Measurements from ENCODE around the gene RNF214.
"Not testable (repeated sequence)": the region's sequence is repeated elsewhere in the genome, so short reads cannot be mapped to it uniquely, and the experiment has no call there.

Gene RNF214

DNA sequence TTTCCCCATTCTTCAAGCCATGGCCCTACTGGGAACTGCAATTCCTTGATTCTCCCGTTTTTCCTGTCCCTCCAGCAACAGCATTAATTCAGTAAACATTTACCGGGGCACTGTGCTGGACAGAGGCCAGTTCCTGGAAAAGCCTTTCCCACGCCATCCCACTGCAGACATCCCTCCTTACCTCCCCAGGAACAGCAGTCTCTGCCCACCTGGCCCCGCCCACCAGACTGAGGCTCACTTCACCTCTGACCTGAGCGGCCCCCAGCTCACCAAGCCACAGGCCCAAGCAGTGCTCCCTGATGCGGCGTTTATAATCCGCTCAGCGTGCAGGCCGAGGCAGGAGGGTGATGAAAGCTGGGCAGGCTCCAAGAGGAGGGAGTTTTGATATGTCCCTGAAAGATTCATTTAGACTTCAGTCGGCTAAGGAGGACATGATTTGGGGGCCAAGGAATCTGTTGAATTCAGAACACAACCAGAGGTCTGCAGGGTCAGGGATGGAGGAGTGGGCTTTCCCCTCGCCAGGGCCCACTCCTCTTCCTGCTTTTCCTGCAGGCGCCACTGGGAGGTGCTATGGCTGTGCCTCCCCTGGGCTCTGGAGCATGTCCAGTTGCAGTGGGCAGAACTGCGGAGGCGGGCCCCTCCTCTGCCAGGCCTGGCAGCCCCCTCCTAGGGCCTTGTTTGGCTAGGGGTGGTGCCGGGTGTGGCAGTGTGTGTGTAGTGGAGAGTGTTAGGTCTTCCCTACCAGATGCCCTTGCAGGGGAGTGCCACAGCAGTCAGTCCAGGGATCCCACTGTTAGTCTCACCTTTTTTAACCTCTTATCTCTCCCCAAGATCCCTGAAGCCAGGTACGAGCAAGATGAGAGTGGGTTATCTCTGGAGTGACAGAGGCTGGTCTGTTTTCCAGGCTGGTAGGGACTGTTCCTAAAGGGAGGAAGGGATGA is 34.7 kb upstream of the RNF214 start:
- DNase-seq = no peak

DNA sequence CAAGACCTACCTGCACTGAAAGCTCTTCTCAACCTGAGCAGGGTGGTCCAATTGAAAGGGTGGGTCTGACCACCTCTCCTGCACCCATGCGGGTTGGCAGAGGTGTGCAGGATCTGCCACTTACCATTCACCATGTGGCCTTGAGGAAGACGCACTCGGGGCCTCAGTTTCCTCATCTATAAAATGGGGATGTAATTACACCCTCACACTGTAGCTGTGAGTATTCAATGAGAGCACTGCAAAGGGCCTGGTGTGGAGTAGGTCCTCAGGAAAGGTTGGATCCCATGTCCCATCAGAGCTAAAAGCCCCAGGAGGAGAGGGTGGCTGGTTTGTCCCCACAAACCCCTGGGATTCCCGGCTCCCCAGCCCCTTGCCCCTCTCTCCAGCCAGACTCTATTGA is 33.9 kb upstream of the RNF214 start:
- no peak for DNase-seq

DNA sequence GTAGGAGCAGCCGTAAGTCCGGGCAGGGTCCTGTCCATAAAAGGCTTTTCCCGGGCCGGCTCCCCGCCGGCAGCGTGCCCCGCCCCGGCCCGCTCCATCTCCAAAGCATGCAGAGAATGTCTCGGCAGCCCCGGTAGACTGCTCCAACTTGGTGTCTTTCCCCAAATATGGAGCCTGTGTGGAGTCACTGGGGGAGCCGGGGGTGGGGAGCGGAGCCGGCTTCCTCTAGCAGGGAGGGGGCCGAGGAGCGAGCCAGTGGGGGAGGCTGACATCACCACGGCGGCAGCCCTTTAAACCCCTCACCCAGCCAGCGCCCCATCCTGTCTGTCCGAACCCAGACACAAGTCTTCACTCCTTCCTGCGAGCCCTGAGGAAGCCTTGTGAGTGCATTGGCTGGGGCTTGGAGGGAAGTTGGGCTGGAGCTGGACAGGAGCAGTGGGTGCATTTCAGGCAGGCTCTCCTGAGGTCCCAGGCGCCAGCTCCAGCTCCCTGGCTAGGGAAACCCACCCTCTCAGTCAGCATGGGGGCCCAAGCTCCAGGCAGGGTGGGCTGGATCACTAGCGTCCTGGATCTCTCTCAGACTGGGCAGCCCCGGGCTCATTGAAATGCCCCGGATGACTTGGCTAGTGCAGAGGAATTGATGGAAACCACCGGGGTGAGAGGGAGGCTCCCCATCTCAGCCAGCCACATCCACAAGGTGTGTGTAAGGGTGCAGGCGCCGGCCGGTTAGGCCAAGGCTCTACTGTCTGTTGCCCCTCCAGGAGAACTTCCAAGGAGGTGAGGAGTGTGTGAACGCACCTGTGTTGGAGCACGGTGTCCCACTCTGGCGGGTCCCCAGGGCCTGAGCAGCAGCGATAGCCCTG is 33.2 kb upstream of the RNF214 start, which contains the start of gene TAGLN:
Gene TAGLN, plus strand, starts transcription at position 318 of the 863 bp plus-strand sequence. CDS start 3,644 bp downstream, outside the sequence.
- no peak for DNase-seq

DNA sequence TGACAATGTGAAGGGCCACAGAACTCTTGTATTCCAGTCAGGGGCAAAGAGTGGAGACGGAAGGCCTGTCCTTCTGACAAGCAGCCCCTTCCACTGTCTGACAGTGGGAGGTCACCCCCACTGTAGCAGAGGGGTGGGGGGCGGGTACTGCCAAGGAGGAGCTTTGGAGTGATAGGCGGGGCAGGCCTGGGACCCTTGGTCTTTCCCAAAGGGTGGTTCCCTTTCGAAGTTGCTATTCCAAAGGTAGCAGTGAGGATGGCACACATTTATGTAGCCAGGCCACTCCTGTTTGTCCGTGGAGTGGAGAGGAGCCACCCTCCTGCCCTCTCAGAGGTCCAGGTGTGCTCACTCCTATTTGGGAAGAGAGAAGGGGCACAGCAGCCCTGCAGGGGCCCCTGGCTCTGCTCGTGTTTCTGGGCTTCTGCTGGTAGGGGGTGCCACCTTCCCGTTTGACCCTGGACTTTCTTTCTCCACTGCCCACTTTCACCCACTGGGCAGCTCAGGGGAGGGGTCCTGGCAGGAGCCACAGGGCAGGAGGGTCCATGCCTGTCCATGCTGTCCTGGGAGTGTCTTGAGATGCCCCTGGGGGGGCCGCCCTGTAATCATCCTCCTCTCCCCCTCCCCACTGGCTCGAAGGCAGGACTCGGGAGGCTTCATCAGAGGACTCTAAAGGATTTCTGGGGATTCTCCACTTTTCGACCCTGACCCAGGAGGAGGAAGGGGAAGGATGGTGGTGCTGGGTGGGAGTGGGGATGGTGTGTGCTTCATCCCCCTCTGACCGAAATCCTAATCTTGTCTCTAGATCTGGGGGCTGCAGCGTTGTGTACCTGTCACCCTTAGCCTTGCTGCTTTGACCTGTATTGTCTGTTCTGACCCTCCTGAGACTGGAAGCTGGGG is 32.3 kb upstream of the RNF214 start:
- DNase-seq = no peak

DNA sequence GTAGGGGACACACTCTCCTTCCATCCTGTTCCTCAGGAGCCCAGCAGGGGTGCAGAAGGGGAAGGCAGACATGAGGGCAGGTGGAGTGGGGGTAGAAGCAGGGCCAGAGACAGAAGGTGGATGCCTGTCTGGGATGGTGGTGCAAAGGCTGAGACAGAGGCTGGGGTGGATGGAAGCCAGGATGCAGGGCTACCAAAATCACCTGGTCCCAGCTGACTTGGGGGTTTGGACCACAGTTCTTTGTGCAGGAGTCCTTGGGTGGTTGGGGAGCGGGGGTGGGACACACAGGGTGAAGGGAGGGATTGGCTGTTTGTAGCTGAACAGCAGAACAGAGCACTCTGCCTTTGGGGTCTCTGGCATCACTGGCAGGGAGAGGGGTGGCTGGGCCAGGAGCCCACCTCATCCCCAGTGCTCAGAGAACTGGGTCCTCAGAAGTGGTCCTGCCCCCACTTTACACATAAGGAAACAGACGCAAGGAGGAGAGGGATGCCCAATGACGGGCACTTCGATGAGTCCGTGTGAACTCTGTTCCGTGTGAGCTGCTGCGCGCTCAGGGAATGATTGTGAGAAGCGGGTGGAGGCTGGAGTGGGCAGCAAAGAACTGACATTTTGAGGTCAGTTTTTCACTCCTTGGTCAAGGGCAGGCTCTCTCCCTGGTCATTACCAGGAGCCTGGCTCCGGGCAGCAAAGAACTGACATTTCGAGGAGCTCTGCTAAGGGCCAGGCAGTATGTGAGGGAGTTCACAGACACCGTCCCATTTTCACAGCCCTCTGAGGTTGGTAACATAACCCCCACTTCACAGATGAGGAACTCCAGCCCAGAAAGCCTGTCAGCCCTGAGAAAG is 31.4 kb upstream of the RNF214 start:
- no peak for DNase-seq

DNA sequence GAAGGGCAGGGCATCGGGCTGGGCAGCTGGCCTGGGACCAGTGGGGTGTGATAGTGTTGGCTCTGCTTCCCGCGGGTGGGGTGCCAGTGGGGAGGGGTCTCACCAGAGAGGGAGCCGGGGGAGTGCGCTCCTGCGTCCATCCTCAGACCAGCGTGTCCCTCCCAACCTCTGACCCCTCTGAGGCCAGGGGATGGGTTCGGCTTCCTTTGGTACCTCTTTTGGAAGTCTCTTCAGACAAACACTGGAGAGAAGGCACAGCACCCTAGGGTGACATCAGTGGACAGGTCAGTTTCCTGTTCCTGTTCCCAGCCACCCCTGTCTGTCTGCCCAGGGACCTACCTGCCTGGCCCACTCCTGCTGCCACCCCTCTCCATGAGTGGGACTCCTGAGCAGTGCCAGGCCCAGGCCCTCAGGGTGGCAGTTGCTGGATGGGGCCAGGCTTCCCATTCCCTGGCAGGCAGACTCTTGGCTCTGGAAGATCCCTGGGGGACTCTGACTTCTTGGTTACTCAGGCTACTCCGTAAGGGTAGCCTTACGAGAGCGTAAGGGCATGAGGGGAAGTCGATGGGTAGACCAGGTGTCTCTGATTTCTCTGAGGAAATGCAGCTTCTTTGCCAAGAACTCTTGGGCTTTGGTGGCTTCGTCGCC is 30.7 kb upstream of the RNF214 start:
- no peak for DNase-seq

DNA sequence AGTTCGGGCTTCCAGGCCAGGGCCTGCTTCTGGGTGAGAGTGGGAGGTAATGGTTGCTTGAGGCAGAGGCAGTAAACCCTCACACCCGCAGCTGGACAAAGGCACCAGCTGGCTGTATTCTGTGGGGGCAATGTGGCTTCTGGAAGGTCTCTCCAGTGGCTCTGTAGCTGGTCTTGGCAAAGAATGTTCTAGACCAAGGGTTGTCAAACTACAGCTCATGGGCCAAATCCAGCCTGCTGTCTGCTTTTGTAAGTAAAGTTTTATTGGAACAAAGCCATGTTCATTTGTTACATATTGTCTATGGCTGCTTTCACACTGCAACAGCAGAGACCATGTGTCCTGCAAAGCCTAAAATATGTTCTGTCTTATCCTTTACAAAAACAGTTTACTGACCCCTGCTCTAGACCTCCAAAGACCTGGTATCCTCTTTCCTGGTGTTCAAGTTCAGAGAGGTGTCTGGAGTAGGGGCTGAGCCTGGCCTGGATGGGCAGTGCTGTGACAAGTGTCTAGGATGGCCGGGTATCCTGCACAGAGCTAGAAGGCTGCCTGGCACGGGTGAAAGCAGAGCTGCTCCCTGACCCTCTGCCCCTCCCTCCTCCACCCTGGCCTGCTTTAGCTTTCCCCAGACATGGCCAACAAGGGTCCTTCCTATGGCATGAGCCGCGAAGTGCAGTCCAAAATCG is 29.9 kb upstream of the RNF214 start:
- DNase-seq = no peak

DNA sequence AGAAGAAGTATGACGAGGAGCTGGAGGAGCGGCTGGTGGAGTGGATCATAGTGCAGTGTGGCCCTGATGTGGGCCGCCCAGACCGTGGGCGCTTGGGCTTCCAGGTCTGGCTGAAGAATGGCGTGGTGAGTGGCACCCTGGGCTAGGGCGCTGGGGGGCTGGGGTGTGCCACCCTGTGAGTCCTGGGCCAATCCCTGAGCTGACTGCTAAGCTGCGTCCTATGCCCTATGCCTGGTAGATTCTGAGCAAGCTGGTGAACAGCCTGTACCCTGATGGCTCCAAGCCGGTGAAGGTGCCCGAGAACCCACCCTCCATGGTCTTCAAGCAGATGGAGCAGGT is 29.4 kb upstream of the RNF214 start:
- no peak for DNase-seq

DNA sequence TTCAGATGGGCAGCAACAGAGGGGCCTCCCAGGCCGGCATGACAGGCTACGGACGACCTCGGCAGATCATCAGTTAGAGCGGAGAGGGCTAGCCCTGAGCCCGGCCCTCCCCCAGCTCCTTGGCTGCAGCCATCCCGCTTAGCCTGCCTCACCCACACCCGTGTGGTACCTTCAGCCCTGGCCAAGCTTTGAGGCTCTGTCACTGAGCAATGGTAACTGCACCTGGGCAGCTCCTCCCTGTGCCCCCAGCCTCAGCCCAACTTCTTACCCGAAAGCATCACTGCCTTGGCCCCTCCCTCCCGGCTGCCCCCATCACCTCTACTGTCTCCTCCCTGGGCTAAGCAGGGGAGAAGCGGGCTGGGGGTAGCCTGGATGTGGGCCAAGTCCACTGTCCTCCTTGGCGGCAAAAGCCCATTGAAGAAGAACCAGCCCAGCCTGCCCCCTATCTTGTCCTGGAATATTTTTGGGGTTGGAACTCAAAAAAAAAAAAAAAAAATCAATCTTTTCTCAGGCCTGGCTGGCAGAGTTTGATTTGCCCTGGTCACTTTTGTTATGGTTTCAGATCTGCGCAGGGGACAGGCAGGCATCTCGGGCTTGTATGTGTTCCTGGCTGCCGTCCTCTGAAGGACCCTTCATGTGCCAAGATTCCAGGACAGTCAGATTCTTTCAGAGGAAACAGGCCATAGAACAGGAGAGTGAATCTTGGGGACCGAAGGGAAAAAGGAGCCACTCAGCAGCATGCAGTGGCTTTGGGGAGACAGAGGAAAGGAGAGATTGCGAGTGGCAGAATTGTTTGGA is 28.0 kb upstream of the RNF214 start:
- no peak for DNase-seq

DNA sequence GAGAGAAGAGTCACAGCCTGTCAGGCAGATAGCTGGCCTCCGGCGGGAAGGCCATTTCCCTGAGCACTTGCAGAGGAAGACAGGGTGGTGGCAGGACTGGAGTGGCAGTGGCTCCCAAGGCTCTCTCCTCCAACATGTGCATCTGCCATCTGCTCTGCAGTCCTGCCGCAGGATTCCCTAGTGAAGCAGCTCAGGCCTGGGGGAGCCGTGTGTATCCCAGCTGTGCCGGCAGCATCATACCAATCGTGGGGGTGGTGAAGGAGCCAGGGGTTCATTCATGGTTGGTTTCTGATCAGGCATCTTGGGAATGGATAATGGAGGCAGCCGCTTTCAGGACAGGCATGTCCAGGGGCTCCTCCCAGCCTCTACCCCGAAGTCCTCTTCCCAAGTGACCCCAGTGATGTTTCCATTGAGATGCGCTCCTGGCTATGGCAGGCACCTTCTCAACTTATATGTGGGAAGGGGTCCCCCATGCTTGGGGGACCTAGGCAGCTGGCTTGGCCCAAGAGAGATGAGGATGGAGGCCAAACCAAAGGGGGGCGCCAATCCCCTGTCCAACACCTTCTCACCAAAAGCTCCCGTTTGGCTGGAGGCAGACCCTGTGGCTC is 27.2 kb upstream of the RNF214 start:
- DNase-seq = no peak

DNA sequence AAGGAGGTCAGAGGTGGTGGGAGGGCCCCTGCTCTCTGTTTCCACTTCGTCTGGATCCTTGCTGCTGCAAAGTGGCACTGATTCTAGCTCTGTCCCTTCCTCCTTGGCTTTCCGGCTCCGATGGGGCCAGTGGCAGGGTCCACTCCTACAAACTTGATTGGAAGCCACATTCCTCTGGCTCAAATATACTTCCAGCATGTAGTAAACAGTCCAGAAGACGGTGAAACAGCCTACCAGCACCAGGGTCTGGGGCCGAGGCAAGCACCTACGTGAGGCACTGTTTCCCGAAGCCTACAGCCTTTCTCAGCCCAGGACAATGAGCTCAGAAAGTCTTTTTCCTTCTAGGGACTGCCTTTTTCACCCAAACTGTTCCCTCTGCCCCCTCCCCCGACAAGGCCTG is 26.4 kb upstream of the RNF214 start:
- DNase-seq = not testable (repeated sequence)

DNA sequence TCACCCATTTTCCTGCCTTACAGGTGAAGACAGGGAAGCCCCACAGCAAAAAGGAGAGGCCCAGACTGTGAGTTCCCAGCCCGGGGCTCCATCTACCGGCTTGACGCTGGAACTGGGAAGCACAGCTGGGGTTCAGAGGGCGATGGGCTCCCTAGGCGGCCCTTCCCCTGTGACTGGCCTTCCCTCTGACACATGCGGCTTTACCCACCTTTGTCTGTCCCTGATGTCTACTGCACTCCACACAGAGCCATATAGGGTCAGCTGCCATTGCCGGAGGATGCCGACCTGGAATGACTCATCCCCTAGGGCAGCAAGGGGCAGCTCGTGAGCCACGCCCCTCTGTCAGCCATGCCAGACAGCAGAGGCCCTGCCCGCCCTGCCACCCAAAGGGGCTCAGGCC is 25.6 kb upstream of the RNF214 start:
- DNase-seq = not testable (repeated sequence)

DNA sequence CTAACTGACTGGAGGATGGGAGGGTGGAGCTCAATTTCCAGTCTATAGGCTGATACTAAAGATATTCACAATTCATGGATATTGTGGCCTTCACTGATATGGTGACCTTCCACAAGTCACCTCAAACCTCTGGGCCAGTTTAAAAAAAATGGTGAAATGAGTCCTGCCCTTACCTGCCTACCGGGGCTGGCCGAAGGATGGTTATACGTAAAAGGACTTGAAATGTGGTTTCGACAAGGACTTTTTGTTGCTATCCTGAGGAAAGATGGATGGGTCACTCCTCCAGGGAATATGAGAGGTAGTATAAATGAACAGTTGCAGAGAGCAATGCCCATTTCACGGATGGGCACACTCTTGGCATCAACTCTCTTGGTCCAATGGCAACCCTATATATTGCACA is 25.0 kb upstream of the RNF214 start:
- DNase-seq = not testable (repeated sequence)

DNA sequence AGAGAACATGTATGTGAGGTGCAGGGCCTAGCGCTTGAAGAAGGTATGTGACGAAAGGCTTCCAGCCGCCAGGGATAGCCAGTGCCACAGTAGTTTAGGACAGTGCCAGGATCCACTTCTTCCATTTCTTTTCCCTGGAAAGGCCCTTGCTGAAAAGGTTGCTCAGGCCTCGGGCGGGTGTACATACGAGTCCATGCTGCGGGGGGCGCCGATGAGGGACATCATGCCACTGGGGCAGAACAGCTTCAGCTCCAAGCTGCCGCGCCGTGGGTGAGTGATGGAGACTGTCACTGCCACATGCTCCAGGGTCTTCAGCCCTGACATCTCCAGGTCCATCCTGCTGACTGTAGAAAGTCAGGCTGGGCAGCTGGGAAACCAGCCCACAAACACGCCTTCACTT is 23.8 kb upstream of the RNF214 start:
- DNase-seq = not testable (repeated sequence)

DNA sequence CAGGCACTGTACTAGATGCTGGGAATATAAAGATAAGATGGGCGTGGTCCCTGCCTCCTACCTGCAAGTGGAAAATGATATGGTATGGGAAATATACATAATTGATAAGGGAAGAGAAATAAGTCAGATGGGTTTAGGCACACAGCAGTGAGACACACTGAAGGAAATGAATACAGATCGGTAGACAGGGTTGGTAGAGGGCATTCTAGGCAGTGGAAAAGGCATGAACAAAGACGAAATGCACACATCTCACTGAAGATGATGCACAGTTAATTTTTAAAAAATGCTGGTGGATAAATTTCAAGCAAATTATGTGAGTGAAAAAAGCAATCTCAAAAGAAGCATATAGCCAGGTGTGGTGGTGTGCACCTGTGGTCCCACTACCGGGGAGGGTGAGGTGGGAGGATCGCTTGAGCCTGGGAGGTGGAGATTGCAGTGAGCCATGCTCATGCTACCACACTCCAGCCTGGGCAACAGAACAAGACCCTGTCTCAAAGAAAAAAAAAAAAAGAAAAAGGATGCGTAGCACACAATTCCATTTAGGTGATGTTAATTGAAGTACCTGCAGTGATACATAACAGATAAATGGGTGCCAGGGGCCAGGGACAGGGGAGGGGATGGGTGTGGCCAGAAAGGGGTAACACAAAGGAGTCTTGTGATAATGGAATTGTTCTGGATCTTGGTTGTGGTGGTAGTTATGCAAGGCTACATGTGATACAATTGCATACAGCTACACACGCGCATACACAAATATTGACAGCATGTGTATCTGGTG is 22.9 kb upstream of the RNF214 start:
- not testable (repeated sequence) for DNase-seq

DNA sequence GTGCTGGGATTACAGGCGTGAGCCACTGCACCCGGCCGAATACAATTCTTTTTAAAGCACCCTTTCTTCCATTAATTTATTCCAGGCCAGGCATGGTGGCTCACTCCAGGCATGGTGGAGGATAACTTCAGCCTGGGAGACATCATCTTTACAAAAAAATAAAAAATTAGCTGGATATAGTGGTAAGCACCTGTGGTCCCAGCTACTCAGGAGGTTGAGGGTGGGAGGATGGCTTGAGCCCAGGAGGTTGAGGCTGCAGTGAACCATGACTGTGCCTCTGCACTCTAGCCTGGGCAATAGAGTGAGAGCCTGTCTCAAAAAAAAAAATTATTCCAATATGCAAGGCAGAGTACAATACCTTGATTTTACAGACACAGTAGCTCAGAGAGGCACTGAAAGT is 21.9 kb upstream of the RNF214 start:
- DNase-seq = no peak

DNA sequence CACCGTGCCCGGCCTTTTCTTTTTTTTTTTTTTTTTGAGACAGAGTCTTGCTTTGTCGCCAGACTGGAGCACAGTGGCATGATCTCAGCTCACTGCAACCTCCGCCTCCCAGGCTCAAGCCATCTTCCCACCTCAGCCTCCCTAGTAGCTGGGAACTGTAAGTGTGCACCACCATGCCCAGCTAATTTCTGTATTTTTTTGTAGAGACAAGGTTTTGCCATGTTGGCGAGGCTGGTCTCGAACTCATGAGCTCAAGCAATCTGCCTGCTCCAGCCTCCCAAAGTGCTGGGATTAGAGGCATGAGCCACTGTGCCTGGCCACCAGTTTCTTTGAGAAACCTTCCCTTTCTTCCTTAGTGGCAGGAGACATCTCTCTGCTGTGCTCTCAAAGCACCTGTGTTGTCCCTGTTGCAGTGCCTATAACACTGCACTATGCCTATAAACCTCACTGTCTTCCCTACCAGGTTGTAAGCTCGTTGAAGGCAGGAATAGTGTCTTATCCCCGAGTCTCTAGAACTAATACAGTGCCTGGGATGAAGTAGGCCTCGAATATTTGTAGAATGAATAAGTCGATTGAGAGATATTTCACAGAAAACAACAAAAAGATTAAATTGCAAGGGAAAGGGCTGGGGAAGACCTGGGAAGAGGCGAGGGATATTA is 19.6 kb upstream of the RNF214 start:
- DNase-seq = no peak
